ENCODE data around the gene LMTK2. TPM values are rescaled to one million over a fixed set of nuclear protein-coding genes. Genes with fewer than 3 reads are reported as not detected.
"Not testable (repeated sequence)": the region's sequence is repeated elsewhere in the genome, so short reads cannot be mapped to it uniquely, and the experiment has no call there.

Gene LMTK2
- total RNA-seq, 1 donor from 2014 or later: 12.7 TPM

DNA sequence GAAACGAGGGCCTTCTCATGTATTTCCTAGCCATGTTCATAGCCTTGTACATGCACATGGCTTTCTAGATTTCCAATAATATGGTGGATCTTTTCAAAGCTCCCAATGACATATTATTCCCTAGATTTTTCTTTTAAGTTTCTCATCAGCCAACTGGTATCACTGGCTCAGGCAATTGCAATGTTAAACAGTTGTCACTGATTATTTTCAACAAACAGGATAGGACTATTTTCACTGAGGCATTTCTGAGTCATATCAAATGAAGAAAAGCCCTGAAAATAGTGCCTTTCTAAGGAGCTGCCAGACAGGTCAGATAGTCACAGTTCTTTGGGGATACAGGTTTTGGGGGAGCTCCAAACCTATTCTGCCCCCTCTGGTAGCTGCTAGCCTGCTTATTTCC, 4.5 kb upstream of the LMTK2 start:
- ATAC-seq (no peak), DNase-seq (ENCODE audit: low spot score) (no peak)

DNA sequence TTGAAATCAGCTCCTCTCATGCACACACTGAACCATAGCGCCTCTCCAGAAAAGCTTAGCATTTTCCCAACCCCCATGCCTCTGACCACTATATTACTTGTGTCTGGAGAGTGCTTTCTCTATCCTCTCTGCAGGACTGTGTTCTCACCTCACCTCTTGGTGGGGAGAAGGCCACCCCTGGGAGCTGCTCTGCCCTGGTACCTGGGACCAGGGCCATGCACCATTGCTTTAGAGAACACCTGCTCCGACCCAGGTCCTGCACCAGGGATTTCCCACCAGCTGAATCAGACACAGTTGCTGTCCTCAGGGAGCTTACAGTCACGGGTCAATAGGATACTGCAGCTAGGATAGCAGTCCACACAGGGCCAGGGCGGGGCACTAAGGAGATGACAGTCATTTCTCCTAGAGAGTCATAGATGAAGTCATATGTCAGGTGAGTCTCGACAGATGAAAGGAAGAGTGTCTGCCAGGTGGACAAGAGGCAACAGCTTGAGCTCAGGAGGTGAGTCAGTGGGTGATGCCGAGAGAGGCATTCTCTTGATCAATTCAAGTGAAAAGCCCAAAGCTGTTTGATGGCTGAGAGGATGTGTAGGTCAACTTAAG, 619 bp upstream of the LMTK2 start:
- DNase-seq (ENCODE audit: low spot score) (no peak), ATAC-seq (no peak)

DNA sequence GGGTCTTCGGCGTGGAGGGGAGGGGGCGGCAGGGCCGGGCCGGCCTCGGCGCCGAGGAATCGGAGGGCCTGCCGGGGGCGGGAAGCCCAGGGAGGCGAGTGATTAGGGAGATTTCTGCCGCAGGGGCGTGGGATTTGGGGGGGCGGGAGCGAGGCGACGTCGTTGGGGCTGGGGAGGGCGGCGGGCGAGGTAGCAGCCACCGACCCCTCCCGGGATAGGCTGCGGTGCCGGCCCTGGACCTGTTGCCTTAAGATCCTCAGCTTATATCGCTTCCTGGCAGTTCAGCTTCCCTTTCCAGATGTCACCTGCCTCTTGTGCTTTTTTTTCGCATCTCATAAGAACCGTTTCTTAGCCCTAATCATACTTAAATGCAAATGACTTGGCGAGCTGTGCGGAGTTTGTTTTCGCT, 655 bp downstream of the LMTK2 start:
- ATAC-seq: peak; percentile 6
- DNase-seq (ENCODE audit: low spot score): no peak

DNA sequence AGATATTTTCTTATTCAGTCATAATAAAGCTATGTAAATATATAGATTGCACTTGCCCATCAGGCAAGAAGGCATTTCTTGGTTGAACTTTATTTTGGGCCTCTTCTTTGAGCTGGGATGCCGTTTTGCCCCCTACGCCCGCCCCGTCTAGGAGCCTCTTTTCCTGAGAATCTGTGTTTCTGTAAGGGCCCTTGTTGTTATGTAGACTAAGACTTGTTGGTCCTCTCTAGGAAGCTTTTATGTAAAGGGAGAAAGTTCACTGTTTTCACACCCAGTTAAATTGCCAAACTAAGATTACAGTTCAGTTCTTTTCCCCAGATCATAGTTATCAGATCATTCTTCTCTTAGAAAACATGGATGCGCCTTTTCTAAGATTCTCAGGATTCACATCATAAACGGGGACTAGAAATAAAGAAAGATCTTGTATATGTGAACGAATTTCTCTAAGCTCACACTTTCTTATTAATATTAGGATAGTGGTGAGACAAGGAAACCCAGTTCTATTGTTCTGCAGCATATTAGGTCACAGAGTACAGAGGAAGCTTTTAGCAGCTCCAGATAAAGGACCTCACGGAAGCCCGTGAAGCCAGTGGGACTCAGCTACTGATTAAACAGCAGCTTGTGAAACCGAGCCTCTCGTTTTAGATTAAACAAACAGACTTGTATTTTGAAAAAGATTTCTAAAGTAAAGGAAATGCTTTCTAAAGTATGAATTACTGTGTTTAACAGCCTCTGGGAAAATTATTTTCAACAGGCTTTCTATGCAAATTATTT, 3.8 kb downstream of the LMTK2 start:
- ATAC-seq (peak; percentile 71), DNase-seq (ENCODE audit: low spot score) (peak; percentile 68)

DNA sequence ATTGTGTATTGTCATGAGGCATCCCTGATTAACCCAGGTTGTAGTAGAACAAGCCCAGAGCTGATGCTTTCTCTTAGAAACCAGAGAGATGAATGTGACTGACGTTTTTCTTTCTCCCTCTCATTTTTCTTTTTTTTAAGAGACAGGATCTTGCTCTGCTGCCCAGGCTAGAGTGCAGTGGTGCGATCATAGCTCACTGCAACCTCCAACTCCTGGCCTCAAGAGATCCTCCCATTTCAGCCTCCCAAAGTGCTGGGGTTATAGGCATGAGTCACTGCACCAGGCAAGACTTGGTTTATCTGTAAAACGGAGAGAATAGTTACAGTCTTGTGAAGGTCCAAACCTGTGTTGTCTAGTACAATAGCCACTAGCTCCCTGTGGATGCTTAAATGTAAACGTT, 5.4 kb downstream of the LMTK2 start:
- DNase-seq (ENCODE audit: low spot score) (no peak), ATAC-seq (no peak)

DNA sequence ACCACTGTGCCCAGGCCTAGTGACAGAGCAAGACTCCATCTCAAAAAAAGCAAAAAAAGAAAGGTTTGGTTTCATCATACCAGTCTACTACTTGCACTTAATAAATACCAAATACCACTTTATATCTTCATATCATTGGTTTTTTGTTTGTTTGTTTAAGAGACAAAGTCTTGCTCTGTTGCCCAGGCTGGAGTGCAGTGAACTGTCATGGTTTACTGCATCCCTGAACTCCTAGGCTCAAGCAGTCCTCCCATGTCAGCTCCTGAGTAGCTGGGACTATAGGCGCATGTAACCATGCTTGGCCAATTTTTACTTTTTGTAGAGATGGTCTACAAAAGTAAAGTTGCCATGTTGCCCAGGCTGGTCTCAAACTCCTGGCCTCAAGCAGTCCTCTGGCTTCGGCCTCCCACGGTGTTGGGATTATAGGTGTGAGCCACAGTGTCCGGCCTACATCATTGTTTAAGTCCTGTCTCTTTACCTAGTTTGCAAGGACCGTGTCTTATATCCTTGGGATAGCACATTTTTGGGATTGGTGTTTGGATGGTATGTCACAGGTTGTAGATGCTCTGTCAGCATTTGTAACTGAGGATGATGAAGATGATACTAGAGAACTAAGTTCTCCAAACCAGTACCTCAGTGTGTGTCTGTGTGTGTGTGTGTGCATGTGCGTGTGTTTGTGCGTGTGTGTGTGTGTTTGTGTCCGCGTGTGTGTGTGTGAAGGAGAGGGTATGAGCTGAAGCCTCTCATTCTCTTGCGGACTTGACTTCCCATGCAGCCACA, 9.3 kb downstream of the LMTK2 start:
- DNase-seq (ENCODE audit: low spot score): no peak
- no peak for ATAC-seq

DNA sequence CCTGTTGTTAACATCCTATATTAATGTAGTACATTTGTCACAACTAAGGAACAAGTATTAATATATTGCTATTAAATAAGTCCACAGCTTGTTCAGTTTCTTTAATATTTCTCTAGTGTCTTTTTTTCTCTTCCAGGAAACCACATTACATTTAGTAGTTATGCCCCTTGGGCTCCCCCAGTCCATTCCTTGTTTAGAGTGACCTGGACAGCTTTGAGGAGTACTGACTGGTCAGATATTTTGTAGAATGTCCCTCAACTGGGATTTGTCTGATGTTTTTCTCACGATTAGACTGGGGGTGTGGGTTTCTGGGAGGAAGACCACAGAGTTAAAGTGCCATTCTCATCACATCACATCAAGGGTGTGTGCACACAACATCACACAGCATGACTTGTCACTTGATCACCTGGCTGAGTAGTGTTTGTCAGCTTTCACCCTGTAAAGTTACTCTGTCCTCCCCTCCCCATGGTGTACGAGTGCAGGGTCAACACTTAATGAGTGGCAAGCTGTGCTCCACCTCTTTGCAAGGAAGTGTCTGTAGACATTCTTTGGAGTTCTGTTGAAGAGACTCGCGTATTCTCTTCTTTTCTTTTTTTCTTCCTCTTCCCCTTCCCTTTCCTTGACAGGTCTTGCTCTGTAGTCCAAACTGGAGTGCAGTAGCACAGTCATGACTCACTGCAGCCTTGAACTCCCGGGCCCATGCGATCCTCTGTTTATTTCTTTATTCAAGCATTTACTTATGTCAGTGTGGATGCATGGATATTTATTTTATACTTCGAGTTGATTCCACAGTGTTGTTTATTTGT, 10.2 kb downstream of the LMTK2 start:
- no peak for ATAC-seq
- no peak for DNase-seq (ENCODE audit: low spot score)

DNA sequence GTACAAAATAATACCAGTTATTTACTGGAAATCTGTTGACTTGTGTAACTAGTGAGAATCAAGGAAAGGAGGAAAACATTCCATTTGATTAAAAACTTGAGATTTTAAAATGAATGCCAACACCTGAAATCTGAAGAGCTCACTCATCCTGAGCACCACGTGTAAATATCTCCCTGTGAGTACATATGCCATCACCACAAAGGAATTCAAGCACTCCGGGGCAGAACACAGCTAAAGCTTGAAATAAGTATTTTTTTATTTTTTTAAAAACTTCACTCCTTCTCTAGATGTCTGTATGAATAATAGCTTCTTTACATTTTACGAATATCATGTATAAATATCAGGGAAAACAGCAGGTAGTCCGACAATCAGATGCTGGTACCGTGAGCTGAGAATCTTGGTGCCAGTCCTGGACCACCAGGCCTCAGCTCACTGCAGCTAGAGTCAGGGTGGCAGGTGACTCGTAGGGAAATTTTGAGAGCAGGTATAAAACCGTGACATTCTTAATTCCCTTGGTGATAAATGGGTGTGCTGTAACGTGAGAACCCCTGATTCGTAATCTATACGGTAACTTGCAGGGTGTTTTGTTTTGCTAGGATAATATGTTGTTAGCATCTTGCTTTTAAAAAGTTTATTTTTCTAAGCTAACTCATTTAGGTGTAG, 12.7 kb downstream of the LMTK2 start:
- ATAC-seq: no peak
- DNase-seq (ENCODE audit: low spot score): no peak

DNA sequence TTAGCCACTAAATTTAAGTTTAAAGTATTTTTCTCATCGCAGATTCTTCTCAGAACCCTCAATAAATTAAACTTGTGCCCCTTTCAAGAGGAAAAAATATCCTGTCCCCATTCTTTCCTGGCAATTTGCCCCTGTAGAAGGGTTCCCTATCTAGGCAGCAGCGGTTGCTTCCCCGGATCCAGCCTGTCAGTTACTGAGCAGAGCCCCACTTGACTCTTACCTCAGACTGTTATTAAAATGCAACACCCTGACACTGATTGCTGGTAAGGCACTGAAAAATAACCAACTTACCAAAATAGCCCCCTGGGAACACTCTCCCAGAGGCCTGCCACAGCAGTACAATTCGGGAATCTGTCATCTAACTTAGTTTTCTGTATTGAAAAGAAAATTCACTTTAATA, 13.9 kb downstream of the LMTK2 start:
- DNase-seq (ENCODE audit: low spot score) (no peak), ATAC-seq (no peak)

DNA sequence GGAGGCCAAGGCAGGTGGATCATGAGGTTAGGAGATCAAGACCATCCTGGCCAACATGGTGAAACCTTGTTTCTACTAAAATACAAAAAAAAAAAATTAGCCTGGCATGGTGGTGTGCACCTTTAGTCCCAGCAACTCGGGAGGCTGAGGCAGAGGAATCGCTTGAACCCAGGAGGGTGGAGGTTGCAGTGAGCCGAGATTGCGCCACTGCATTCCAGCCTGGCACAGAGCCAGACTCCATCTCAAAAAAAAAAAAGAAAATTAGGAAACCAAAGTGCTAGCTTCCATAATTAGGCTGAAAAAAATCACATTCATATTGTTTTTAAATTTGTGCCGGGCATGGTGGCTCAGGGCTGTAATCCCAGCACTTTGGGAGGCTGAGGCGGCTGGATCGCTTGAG, 14.7 kb downstream of the LMTK2 start:
- DNase-seq (ENCODE audit: low spot score): not testable (repeated sequence)

DNA sequence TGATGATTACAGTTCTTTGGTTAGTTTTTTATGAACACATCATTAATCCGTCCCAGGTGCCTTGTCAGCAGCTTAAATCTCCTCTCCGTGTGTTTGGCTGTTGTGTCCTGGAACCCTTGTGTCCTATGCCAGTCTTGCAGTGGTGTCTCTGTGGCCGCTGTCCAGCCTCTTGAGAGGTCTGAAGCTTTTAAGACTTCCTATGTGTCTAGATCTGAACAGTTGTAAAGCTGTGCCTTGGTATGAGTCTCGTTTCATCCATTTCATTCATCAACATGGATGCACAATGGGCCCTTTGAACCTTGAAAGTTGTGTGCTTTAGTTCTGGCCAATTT, 16.7 kb downstream of the LMTK2 start:
- no peak for ATAC-seq
- no peak for DNase-seq (ENCODE audit: low spot score)

More for the DNA sequence above, 14.7 kb downstream of the LMTK2 start:
- ATAC-seq: not testable (repeated sequence)

DNA sequence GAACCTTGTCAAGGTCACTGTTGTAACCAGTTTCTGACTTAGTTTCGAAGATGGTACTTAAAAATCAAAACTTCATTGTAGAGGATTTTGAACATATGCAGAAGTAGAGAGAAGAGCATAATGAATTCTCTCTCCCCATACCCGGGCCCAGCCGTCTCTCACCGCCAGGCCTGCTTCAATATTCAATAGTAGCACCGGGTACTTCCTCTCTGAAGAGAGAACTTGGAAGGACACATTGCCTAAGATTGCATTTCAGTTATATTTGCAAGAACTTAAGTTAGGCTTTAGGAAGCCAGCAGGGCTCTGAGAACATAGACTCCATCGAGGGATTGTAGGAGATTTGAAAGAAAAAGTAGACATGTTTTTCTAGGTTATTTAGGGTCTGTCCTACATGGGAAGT, 19.1 kb downstream of the LMTK2 start:
- ATAC-seq (no peak), DNase-seq (ENCODE audit: low spot score) (no peak)

DNA sequence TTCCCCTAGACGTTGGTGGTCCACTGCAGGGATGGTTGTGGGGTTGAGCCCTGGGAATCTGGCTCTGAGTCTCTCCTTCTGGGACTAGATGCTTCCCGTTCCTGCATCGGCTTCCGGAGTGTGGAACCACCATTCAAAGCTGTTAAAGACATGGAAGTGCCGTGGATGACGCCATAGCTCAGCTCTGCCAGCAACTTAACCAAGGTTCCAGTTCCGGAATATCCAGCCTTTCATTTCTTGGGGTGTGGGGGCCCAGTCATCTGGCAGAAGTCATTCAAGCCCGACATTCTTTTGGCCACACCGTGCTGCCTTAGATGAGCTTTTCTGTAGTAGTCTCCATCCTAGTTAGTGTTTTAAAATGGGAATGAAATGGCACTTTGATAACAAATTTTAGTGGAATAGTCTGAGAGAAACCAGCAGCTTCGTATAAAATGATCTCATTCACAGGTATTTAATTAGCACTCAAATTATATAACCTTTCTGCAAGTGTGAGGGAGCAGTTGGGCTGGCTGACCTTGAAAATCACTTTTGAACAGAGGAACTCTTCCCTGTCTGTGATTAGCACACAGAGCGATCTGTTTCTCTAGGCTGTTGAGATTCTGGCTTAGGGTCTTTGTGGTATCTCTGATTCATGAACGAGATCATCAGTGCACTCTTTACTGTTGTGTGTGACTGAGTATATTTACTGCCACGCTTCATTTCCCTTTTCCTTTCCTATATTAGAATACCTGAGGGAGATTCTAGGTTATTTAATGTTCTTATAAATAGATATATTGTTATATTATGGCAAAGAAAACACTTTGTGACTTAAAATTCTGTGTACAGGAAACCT, 19.9 kb downstream of the LMTK2 start:
- ATAC-seq (no peak), DNase-seq (ENCODE audit: low spot score) (no peak)

DNA sequence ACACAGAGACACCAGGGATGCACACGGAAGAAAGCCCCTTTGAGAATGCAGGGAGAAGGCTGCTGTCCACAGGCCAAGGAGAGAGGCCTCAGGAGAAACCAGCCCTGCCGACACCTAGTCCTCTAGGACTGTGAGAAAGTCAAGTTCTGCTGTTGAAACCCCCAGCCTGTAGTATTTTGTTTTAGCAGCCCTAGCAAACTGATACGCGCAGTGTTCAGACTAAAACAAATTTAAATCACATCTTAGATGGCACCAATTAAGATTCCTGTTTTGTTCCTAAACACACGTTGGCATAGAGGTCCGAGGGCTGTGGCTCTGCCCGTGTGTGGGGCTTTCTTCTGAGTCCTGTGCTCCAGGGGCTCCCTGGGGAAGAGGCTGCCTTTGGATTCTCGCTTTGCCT, 21.7 kb downstream of the LMTK2 start:
- DNase-seq (ENCODE audit: low spot score) (no peak), ATAC-seq (no peak)

DNA sequence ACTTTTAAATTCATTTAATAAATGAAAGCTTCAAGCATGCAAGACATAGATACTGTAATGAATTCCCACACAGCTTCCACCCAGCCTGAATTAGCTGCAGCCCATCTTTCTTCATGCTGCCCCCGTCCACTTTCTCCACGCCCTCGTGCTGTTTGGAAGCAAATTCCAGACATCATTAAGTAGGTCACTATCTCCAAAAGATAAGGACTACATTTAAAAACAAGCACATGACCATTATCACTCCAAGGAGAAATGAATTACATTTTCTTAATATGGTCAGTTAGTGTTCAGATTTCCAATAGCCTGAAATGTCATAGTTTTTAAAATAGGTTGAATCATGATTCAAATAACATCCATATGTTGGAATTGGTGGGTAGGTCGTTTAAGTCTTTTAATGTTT, 24.3 kb downstream of the LMTK2 start:
- no peak for ATAC-seq
- no peak for DNase-seq (ENCODE audit: low spot score)

DNA sequence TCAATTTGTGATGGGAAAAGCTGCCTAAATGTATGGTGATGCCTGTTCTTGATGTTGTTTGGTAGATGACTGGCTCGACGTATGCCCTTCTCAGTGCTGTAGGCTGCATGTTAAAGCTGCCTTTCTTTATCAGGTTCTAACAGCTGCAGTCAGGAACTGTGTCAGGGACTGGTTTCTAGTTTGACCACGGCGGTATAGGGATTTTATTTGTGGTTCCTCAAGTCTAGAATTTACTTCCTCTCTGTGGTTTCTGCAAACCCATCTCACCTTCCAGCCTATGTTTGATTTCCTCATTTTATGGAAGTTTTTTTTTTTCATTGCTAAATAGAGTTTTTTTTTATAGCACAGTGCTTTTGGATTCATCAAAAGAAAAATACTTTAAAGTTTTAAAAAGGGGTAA, 26.5 kb downstream of the LMTK2 start:
- ATAC-seq (no peak), DNase-seq (ENCODE audit: low spot score) (no peak)

DNA sequence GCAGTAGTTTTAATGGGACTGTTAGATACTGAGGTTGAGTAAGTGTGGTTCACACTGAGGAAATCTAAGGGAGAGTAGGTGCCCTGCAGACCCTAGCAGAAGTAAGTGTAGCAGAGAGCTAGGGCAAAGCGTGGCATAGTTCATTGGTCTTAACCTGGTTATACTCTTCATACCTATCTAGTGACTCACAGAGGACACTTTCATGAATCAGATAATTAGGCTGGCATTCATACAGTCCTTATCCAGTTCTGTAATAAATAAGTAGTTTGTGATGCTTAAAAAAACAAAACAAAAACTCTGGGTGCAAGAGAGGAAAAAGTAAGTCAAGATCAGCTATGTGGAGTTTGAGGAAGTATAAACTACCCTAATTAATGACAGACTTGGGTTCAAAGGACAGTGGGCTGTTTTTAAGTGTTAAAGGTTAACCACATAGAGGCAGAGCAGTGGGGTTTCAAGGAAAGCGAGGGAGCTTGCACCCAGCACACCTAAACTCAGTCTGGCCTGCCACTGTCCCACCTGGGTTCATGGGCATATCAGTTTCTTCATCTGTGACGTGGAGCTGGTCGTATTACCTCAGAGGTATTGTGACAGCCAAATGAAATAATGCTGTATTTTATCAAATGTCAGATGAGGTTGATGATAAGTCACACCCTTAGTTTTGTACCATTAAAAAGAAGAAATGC, 27.1 kb downstream of the LMTK2 start:
- DNase-seq (ENCODE audit: low spot score) (no peak), ATAC-seq (peak; percentile 48)

DNA sequence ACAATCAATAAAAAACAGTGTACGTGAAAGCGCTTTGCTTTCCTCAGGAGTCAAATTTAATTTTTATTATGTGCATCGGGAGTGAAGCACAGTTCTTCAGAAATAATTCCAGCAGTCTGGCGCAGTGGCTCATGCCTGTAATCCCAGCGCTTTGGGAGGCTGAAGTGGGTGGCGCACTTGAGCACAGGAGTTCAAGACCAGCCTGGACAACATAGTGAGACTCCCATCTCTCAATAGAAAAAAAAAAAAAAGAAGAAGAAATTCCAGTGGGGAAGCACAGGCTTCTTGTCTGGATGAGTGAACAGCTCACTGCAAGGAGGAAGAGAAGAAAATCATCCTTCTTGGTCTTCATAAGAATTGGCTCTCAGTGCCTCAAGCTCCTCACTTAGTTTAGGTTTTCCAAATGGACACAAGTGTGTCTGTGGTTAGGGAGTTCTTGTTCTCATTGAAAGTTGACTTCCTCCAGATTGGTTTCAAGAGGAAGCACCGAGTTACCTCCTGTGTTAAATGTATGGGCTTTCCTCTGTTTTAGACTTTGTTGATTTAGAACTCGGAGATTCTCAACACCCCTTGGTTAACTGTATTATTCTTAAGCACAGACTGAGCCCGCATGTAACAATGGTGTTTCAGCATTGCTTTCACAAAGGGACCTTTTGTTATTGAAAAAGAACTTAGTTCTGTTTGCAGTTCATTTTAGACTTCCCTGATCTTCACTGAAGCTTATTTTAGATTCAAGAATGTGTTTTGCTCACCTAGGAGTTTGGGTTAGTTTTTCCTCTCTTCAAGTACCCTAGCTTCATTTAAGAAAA, 28.0 kb downstream of the LMTK2 start:
- DNase-seq (ENCODE audit: low spot score) (no peak), ATAC-seq (no peak)
